Stimulated activated CD4-positive, alpha-beta T cell treated with anti-CD3 and anti-CD28 coated beads, Interleukin-1b, Interleukin-23, amount 100 ng/mL, for 48 hours (primary cell): ENCODE measurements around the gene KCNJ6.
A peak's percentile ranks its signal among the peaks of the same experiment; 100 is the strongest.

ENCODE experiments used
- DNase-seq: peaks from one replicate; pipeline ENCODE4 v3.0.0-alpha.2; 2020

KCNJ6 gene

GRCh38 chr21:37904856-37905255, 11.4 kb downstream of the KCNJ6 start:
- DNase-seq, result no peak

GRCh38 chr21:37903396-37903795, 12.9 kb downstream of the KCNJ6 start:
- no peak for DNase-seq

GRCh38 chr21:37899146-37899545, 17.1 kb downstream of the KCNJ6 start:
- DNase-seq, result no peak

- DNase-seq, result no peak
Measured at GRCh38 chr21:37896788-37897187, 19.5 kb downstream of the KCNJ6 start.

GRCh38 chr21:37891972-37892371, 24.3 kb downstream of the KCNJ6 start:
- DNase-seq, result no peak

- no peak for DNase-seq
Measured at GRCh38 chr21:37888659-37889058, 27.6 kb downstream of the KCNJ6 start.

- no peak for DNase-seq
Measured at GRCh38 chr21:37886726-37887299, 29.4 kb downstream of the KCNJ6 start.

GRCh38 chr21:37886120-37886519, 30.1 kb downstream of the KCNJ6 start:
- DNase-seq, result no peak

GRCh38 chr21:37878946-37879660, 37.2 kb downstream of the KCNJ6 start:
- no peak for DNase-seq

- peak; percentile 6 for DNase-seq
Measured at GRCh38 chr21:37877888-37878684, 38.2 kb downstream of the KCNJ6 start.

- no peak for DNase-seq
Measured at GRCh38 chr21:37877171-37877570, 39.1 kb downstream of the KCNJ6 start.

GRCh38 chr21:37876561-37876960, 39.7 kb downstream of the KCNJ6 start:
- no peak for DNase-seq

GRCh38 chr21:37874904-37875780, 41.1 kb downstream of the KCNJ6 start:
- DNase-seq, result no peak

GRCh38 chr21:37874481-37874880, 41.8 kb downstream of the KCNJ6 start:
- DNase-seq, result no peak

- no peak for DNase-seq
Measured at GRCh38 chr21:37873655-37874054, 42.6 kb downstream of the KCNJ6 start.

- no peak for DNase-seq
Measured at GRCh38 chr21:37871121-37871862, 45.0 kb downstream of the KCNJ6 start.

GRCh38 chr21:37870221-37870620, 46.0 kb downstream of the KCNJ6 start:
- no peak for DNase-seq

GRCh38 chr21:37869661-37870060, 46.6 kb downstream of the KCNJ6 start:
- no peak for DNase-seq

- no peak for DNase-seq
Measured at GRCh38 chr21:37868446-37869295, 47.6 kb downstream of the KCNJ6 start.

- DNase-seq, result no peak
Measured at GRCh38 chr21:37866027-37866426, 50.2 kb downstream of the KCNJ6 start.

GRCh38 chr21:37865156-37865555, 51.1 kb downstream of the KCNJ6 start:
- no peak for DNase-seq
